ENCODE data around the gene MRGPRF.

MRGPRF gene

GRCh38 chr11:68983801-68984200, 29.2 kb downstream of the MRGPRF start:
- H3K4me3 ChIP-seq (replicated peaks; ENCODE audit: low read depth, low read length) = no peak overlapping the region
- no peak for DNase-seq (ENCODE audit: low read depth)
- no peak for TF ChIP-seq CTCF (IDR thresholded peaks at IDR 0.05; ENCODE audit: low read length, missing control alignments)

GRCh38 chr11:68982134-68982533, 30.9 kb downstream of the MRGPRF start:
- no peak for DNase-seq (ENCODE audit: low read depth)
- no peak for TF ChIP-seq CTCF (IDR thresholded peaks at IDR 0.05; ENCODE audit: low read length, missing control alignments)
- H3K4me3 ChIP-seq (replicated peaks; ENCODE audit: low read depth, low read length) = no peak overlapping the region

- H3K4me3 ChIP-seq (replicated peaks; ENCODE audit: low read depth, low read length) = no peak within 1 kb of the TSS
- TF ChIP-seq CTCF (IDR thresholded peaks at IDR 0.05; ENCODE audit: low read length, missing control alignments) = no peak
- DNase-seq (ENCODE audit: low read depth) = no peak
These were observed 32.3 kb downstream of the MRGPRF start, which contains the start of gene MRGPRD for GRCh38 chr11:68980776-68981065. MRGPRD (minus strand) TSS chr11:68980986; CDS start chr11:68980986, 0 bp downstream.

GRCh38 chr11:68979931-68980775, 32.9 kb downstream of the MRGPRF start:
- TF ChIP-seq CTCF (IDR thresholded peaks at IDR 0.05; ENCODE audit: low read length, missing control alignments) = no peak
- DNase-seq (ENCODE audit: low read depth) = no peak
- no peak overlapping the region for H3K4me3 ChIP-seq (replicated peaks; ENCODE audit: low read depth, low read length)

- no peak overlapping the region for H3K4me3 ChIP-seq (replicated peaks; ENCODE audit: low read depth, low read length)
- no peak for DNase-seq (ENCODE audit: low read depth)
These were observed 34.0 kb downstream of the MRGPRF start for GRCh38 chr11:68978931-68979594.

GRCh38 chr11:68978626-68978930, 34.5 kb downstream of the MRGPRF start:
- TF ChIP-seq CTCF (IDR thresholded peaks at IDR 0.05; ENCODE audit: low read length, missing control alignments) = no peak
- no peak for DNase-seq (ENCODE audit: low read depth)
- no peak overlapping the region for H3K4me3 ChIP-seq (replicated peaks; ENCODE audit: low read depth, low read length)

More at GRCh38 chr11:68978931-68979594, 34.0 kb downstream of the MRGPRF start:
- no peak for TF ChIP-seq CTCF (IDR thresholded peaks at IDR 0.05; ENCODE audit: low read length, missing control alignments)
